ENCODE results near the gene GRID1. TPM values are rescaled to one million over a fixed set of nuclear protein-coding genes. Genes with fewer than 3 reads are reported as not detected.

Gene GRID1
- total RNA-seq, 1 experiment from 2014 or later = 5.6 TPM

GRCh38 chr10:85696893-85697292 is 669.7 kb downstream of the GRID1 start (continued):
- TF ChIP-seq REST (IDR thresholded peaks at IDR 0.05; ENCODE audit: low read depth) (no peak), FOSL1 (IDR thresholded peaks at IDR 0.05; ENCODE audit: low read depth) (no peak), RAD21 (IDR thresholded peaks at IDR 0.05; ENCODE audit: low read depth) (no peak), ZFX (IDR thresholded peaks at IDR 0.05) (no peak), ATF3 (IDR thresholded peaks at IDR 0.05) (no peak), SIN3A (IDR thresholded peaks at IDR 0.05; ENCODE audit: low read depth) (no peak), SRF (IDR thresholded peaks at IDR 0.05; ENCODE audit: low read depth) (no peak)
- TF ChIP-seq, protein P1, sequence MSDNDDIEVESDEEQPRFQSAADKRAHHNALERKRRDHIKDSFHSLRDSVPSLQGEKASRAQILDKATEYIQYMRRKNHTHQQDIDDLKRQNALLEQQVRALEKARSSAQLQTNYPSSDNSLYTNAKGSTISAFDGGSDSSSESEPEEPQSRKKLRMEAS (IDR thresholded peaks at IDR 0.05) = no peak

- RAD21 ChIA-PET (ENCODE audit: low non-redundant PET in 1 of 2, low total read pairs in 2 of 2, uncharacterized antibody in 2 of 2, unreplicated experiment in 2 of 2) = no interaction called here
- Histone ChIP-seq H4K20me1 (ENCODE audit: insufficient read depth) (no peaks in the 10 kb centered on the region), H3K4me2 (ENCODE audit: low read length) (no peak overlapping the region), H3K9me2 (ENCODE audit: insufficient read depth) (no peaks in the 10 kb centered on the region), H3K9ac (ENCODE audit: low read length) (no peak overlapping the region), H3K4me3 (replicated peaks in 1 of 2; ENCODE audit: low read depth in 1 of 2, low read length in 2 of 2) (no peak overlapping the region), H3K9me3 (ENCODE audit: control insufficient read depth in 1 of 2, insufficient read depth in 1 of 2, low read depth in 1 of 2, low read length in 2 of 2) (no peaks in the 10 kb centered on the region), H3K4me1 (ENCODE audit: control insufficient read depth in 1 of 2, insufficient read depth in 2 of 2, low read length in 2 of 2) (no peaks in the 10 kb centered on the region), H3K27ac (ENCODE audit: low read depth, low read length) (no peak overlapping the region), H3K79me2 (ENCODE audit: insufficient read depth, low read length) (no peaks in the 10 kb centered on the region), H3K27me3 (ENCODE audit: insufficient read depth, low read length) (no peaks in the 10 kb centered on the region), H2AFZ (ENCODE audit: low read depth, low read length, poor library complexity, severe bottlenecking) (no peak overlapping the region), H3K36me3 (ENCODE audit: control insufficient read depth in 1 of 2, insufficient read depth in 2 of 2, low read length in 2 of 2) (no peaks in the 10 kb centered on the region)
- intact Hi-C loops (cut with micrococcal nuclease) = no loop called here
- ATAC-seq = no peak
- no peak for DNase-seq (ENCODE audit: low read depth, low spot score)
- CTCF ChIA-PET = no interaction called here
- no peak for TF ChIP-seq ELF1 (IDR thresholded peaks at IDR 0.05; ENCODE audit: borderline replicate concordance, low read depth)
- TF ChIP-seq SRF (IDR thresholded peaks at IDR 0.05; ENCODE audit: low read depth) = no peak
- no peak for TF ChIP-seq SP1 (IDR thresholded peaks at IDR 0.05; ENCODE audit: low read depth)
- no peak for TF ChIP-seq ATF3 (IDR thresholded peaks at IDR 0.05)
- no peak for TF ChIP-seq CEBPB (IDR thresholded peaks at IDR 0.05; ENCODE audit: low read depth)
- TF ChIP-seq ZBTB33 (IDR thresholded peaks at IDR 0.05; ENCODE audit: extremely low read depth, insufficient replicate concordance, low read length) = no peak
- no peak for TF ChIP-seq ZNF274 (IDR thresholded peaks at IDR 0.05; ENCODE audit: low read depth, low read length)
- no peak for TF ChIP-seq POLR2AphosphoS5 (IDR thresholded peaks at IDR 0.05; ENCODE audit: low read depth, low read length)
- no peak for TF ChIP-seq FOSL1 (IDR thresholded peaks at IDR 0.05; ENCODE audit: low read depth)
- TF ChIP-seq YY1 (IDR thresholded peaks at IDR 0.05; ENCODE audit: extremely low read depth, insufficient replicate concordance, low read depth, low read length) = no peak
- no peak for TF ChIP-seq EZH2phosphoT487 (IDR thresholded peaks at IDR 0.05; ENCODE audit: borderline replicate concordance)
- TF ChIP-seq EZH2 (IDR thresholded peaks at IDR 0.05) = no peak
- no peak for TF ChIP-seq RAD21 (IDR thresholded peaks at IDR 0.05; ENCODE audit: low read depth)
- POLR2A ChIA-PET = no interaction called here
- no TSS peak for BruUV-seq (replicated peaks)
These were observed 684.0 kb downstream of the GRID1 start for GRCh38 chr10:85682621-85683020.

All from HCT116 (cell line).